K562 (cell line): ENCODE results near the gene FKBP3.

Experiments used
- FOXA1 ChIP-seq: fragments of 450-650 bp; IDR thresholded peaks from 2 replicates; pipeline ENCODE4 v1.6.1; 2016; ENCODE audit warnings: mild to moderate bottlenecking, borderline replicate concordance
- KDM5B ChIP-seq: fragments of 200-600 bp; sonication (generic); IDR thresholded peaks from 2 replicates; pipeline ENCODE4 v1.6.1; 2012; ENCODE audit warnings: low read depth, mild to moderate bottlenecking, moderate library complexity, low read length, control low read depth, inconsistent platforms; ENCODE audit not compliant: insufficient replicate concordance
- KLF10 ChIP-seq: fragments of 250-450 bp; sonication (Bioruptor Pico); IDR thresholded peaks from 2 replicates; pipeline ENCODE4 v1.6.1; 2021; ENCODE audit warnings: matching md5 sums
- RAD21 ChIP-seq, 2 experiments: fragments of 250-450 bp in 1 of 2; fragments of 450-650 bp in 1 of 2; sonication (Bioruptor Pico) in 1 of 2; formaldehyde crosslinking in 1 of 2; IDR thresholded peaks in 1 of 2; conservative IDR thresholded peaks in 1 of 2; 2 replicates each; pipeline versions ENCODE4 v1.4.0 to v1.8.0; 2020 to 2022; ENCODE audit warnings: mild to moderate bottlenecking in 2 of 2, moderate library complexity in 1 of 2
- SMC3 ChIP-seq: conservative IDR thresholded peaks from 2 replicates; pipeline ENCODE4 v1.6.1; 2011; ENCODE audit warnings: low read depth, low read length, improper control_type of control experiment; ENCODE audit not compliant: insufficient read depth
- ZNF197 ChIP-seq: fragments of 200-800 bp; sonication (Bioruptor generic); IDR thresholded peaks from 2 replicates; pipeline ENCODE4 v1.6.1; 2016; ENCODE audit warnings: low read depth, missing genetic modification characterization, missing compliant biosample characterization
- TF ChIP-seq, protein P1 (sequence below), 3 experiments: IDR thresholded peaks in 2 of 3; conservative IDR thresholded peaks in 1 of 3; 2 replicates each; pipeline ENCODE4 v1.5.1; 2011 to 2012; ENCODE audit warnings: low read length in 3 of 3, mild to moderate bottlenecking in 3 of 3, control low read depth in 2 of 3, improper control_type of control experiment in 1 of 3, inconsistent platforms in 1 of 3, low read depth in 1 of 3, mixed read lengths in 1 of 3, moderate library complexity in 1 of 3; ENCODE audit not compliant: insufficient read depth in 2 of 3
- TF ChIP-seq, protein P2 (sequence below): fragments of 450-650 bp; IDR thresholded peaks from 2 replicates; pipeline ENCODE4 v1.6.1; 2018; ENCODE audit not compliant: partially characterized antibody

DNA sequence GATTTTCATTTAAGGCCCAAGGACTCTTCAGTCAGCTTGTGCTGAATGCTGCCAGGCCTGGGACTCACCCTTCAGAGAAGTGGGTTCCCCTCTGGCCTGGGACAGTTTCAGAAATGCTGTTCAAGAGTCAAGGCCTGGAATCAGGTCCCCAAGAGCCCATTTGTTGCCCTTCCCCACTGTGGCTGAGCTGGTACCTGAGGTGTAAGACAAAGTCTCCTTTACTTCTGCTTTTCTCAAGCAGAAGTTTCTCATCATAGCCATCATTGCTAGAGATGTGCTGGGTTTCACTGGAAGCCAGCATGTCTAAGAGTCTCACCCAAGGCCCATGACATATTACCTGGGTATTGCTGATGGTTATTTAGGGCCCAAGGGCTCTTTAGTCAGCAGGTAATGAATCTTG lies 10.4 kb upstream of the FKBP3 start:
- TF ChIP-seq FOXA1: no peak
- no peak for TF ChIP-seq KDM5B
- no peak for TF ChIP-seq ZNF197 (CRISPR knock-in tag)
- no peak for TF ChIP-seq RAD21 (CRISPR knock-in tag; conservative IDR thresholded peaks at IDR 0.05 in 1 of 2, IDR thresholded peaks at IDR 0.05 in 1 of 2)
- TF ChIP-seq, protein P1, sequence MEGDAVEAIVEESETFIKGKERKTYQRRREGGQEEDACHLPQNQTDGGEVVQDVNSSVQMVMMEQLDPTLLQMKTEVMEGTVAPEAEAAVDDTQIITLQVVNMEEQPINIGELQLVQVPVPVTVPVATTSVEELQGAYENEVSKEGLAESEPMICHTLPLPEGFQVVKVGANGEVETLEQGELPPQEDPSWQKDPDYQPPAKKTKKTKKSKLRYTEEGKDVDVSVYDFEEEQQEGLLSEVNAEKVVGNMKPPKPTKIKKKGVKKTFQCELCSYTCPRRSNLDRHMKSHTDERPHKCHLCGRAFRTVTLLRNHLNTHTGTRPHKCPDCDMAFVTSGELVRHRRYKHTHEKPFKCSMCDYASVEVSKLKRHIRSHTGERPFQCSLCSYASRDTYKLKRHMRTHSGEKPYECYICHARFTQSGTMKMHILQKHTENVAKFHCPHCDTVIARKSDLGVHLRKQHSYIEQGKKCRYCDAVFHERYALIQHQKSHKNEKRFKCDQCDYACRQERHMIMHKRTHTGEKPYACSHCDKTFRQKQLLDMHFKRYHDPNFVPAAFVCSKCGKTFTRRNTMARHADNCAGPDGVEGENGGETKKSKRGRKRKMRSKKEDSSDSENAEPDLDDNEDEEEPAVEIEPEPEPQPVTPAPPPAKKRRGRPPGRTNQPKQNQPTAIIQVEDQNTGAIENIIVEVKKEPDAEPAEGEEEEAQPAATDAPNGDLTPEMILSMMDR (IDR thresholded peaks at IDR 0.05 in 2 of 3, conservative IDR thresholded peaks at IDR 0.05 in 1 of 3; ENCODE audit: insufficient read depth in 2 of 3, low read depth in 1 of 3, low read length in 3 of 3): no peak
- TF ChIP-seq KLF10 (CRISPR knock-in tag): no peak
- TF ChIP-seq, protein P2, sequence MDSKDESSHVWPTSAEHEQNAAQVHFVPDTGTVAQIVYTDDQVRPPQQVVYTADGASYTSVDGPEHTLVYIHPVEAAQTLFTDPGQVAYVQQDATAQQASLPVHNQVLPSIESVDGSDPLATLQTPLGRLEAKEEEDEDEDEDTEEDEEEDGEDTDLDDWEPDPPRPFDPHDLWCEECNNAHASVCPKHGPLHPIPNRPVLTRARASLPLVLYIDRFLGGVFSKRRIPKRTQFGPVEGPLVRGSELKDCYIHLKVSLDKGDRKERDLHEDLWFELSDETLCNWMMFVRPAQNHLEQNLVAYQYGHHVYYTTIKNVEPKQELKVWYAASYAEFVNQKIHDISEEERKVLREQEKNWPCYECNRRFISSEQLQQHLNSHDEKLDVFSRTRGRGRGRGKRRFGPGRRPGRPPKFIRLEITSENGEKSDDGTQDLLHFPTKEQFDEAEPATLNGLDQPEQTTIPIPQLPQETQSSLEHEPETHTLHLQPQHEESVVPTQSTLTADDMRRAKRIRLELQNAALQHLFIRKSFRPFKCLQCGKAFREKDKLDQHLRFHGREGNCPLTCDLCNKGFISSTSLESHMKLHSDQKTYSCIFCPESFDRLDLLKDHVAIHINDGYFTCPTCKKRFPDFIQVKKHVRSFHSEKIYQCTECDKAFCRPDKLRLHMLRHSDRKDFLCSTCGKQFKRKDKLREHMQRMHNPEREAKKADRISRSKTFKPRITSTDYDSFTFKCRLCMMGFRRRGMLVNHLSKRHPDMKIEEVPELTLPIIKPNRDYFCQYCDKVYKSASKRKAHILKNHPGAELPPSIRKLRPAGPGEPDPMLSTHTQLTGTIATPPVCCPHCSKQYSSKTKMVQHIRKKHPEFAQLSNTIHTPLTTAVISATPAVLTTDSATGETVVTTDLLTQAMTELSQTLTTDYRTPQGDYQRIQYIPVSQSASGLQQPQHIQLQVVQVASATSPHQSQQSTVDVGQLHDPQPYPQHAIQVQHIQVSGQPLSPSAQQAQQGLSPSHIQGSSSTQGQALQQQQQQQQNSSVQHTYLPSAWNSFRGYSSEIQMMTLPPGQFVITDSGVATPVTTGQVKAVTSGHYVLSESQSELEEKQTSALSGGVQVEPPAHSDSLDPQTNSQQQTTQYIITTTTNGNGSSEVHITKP: no peak
- TF ChIP-seq SMC3: no peak
